Tibial nerve (tissue), 3 donors: Measurements from ENCODE around the gene GUCA2B.

Experiments
- POLR2A ChIP-seq, 2 donors: fragments of 450-650 bp; IDR thresholded peaks; one replicate each; pipeline ENCODE4 v1.6.1; 2017; ENCODE audit warnings: antibody characterized with exemption in 2 of 2, mild to moderate bottlenecking in 2 of 2, moderate library complexity in 2 of 2
- TF ChIP-seq, protein P1 (sequence below), 5 experiments: fragments of 200-600 bp in 3 of 5; fragments of 450-650 bp in 2 of 5; sonication (generic) in 3 of 5; IDR thresholded peaks; one replicate each; pipeline ENCODE4 v1.5.1; 2016 to 2019; ENCODE audit warnings: antibody characterized with exemption in 5 of 5, mild to moderate bottlenecking in 3 of 5, moderate library complexity in 2 of 5

DNA sequence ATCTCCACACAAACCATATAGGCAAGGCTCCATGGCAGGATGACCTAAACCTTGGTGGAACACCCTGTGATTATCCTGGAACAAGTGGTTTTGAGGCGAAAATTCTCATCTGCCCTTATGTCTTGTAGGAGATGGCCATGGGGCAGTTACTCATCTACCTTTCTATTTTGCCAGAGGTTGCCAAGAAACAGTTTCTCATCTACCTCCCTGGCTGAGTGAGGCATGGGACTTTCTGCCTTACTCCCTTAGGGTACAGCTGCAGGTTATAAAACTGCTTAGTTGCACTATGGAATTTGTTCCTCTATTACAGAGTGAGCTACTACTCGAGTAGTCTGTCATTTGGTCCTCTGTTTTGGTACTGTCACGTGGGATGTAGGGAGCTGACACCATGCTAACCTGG lies 42.6 kb downstream of the GUCA2B start:
- TF ChIP-seq, protein P1, sequence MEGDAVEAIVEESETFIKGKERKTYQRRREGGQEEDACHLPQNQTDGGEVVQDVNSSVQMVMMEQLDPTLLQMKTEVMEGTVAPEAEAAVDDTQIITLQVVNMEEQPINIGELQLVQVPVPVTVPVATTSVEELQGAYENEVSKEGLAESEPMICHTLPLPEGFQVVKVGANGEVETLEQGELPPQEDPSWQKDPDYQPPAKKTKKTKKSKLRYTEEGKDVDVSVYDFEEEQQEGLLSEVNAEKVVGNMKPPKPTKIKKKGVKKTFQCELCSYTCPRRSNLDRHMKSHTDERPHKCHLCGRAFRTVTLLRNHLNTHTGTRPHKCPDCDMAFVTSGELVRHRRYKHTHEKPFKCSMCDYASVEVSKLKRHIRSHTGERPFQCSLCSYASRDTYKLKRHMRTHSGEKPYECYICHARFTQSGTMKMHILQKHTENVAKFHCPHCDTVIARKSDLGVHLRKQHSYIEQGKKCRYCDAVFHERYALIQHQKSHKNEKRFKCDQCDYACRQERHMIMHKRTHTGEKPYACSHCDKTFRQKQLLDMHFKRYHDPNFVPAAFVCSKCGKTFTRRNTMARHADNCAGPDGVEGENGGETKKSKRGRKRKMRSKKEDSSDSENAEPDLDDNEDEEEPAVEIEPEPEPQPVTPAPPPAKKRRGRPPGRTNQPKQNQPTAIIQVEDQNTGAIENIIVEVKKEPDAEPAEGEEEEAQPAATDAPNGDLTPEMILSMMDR (IDR thresholded peaks at IDR 0.05), result no peak
- TF ChIP-seq POLR2A (IDR thresholded peaks at IDR 0.05), result no peak
